Heart left ventricle (tissue), 16 donors: ENCODE measurements around the gene CUL3. TPM values are rescaled to one million over a fixed set of nuclear protein-coding genes. Genes with fewer than 3 reads are reported as not detected.
A peak's percentile ranks its signal among the peaks of the same experiment; 100 is the strongest.
"Not testable (repeated sequence)": the region's sequence is repeated elsewhere in the genome, so short reads cannot be mapped to it uniquely, and the experiment has no call there.

Source experiments
- ATAC-seq, 4 donors: fragments of 200-7000 bp; cut with Tn5 transposase; one replicate each; pipeline ENCODE4 v1.9.1; 2020 to 2022; ENCODE audit warnings: moderate library complexity in 4 of 4, mild to moderate bottlenecking in 3 of 4, moderate number of reproducible peaks in 1 of 4
- DNase-seq, 5 donors: peaks; one replicate each; pipeline ENCODE4 v3.0.0-alpha.2; 2020
- H3K27ac ChIP-seq, 12 donors: fragments of 200-600 bp; sonication (generic) in 4 of 12; one replicate each; pipeline versions ENCODE4 v1.5.0 to v1.8.0; 2016 to 2022; ENCODE audit warnings: mild to moderate bottlenecking in 2 of 12
- H3K27me3 ChIP-seq, 9 donors: fragments of 200-600 bp; sonication (generic) in 2 of 9; one replicate each; pipeline versions ENCODE4 v1.5.1 to v1.8.0; 2016 to 2022; ENCODE audit warnings: mild to moderate bottlenecking in 3 of 9
- H3K36me3 ChIP-seq, 9 donors: fragments of 200-600 bp; sonication (generic) in 2 of 9; one replicate each; pipeline versions ENCODE4 v1.5.0 to v1.8.0; 2018 to 2022; ENCODE audit warnings: mild to moderate bottlenecking in 2 of 9
- H3K4me1 ChIP-seq, 12 donors: fragments of 200-600 bp; sonication (generic) in 4 of 12; one replicate each; pipeline versions ENCODE4 v1.5.0 to v1.8.0; 2016 to 2022; ENCODE audit warnings: mild to moderate bottlenecking in 3 of 12
- H3K4me3 ChIP-seq, 12 donors: fragments of 200-600 bp; sonication (generic) in 4 of 12; one replicate each; pipeline versions ENCODE4 v1.5.0 to v1.8.0; 2017 to 2022; ENCODE audit warnings: mild to moderate bottlenecking in 9 of 12, moderate library complexity in 4 of 12
- H3K9me3 ChIP-seq, 12 donors: fragments of 200-600 bp; sonication (generic) in 4 of 12; one replicate each; pipeline versions ENCODE4 v1.5.0 to v1.8.0; 2016 to 2022; ENCODE audit warnings: mild to moderate bottlenecking in 1 of 12
- POLR2A ChIP-seq, 2 donors: fragments of 450-650 bp; IDR thresholded peaks; one replicate each; pipeline ENCODE4 v1.6.1; 2017; ENCODE audit warnings: antibody characterized with exemption in 2 of 2, mild to moderate bottlenecking in 2 of 2, moderate library complexity in 2 of 2
- WGBS, 4 donors: extraction: QIAGEN DNeasy Blood & Tissue Kit in 2 of 4; methylation state at CpG; one replicate each; pipeline versions ENCODE4 v1.1.5 to v1.1.7; 2013 to 2018; 5-methylcytosine and 5-hydroxymethylcytosine counted together
- intact Hi-C, 10 donors: fragments of 100-400 bp; cut with DNase I; formaldehyde crosslinking; loops; one replicate each; pipeline versions ENCODE4 v1.11.1 to v1.14.2; 2022
- polyA plus RNA-seq, 2 donors: library from polyadenylated mRNA; stranded (reverse); fragments of 200-250 nt; gene quantifications; one replicate each; pipeline ENCODE4 v1.2.3, GENCODE V29; 2013
- total RNA-seq, 9 donors: library from RNA; depleted of rRNA in 2 of 9; stranded (reverse); fragments of >200 nt in 2 of 9; fragmentation: NEBNext Ultra II Directional in 3 of 9; extraction: Animal tissue kit (Norgen Biotek cat#: 25700) in 3 of 9; gene quantifications; one replicate each; pipeline versions ENCODE4 v1.1.0 to v1.2.4, GENCODE V29; 2016 to 2023
- TF ChIP-seq, protein P1 (sequence below), 12 donors: fragments of 200-600 bp; sonication (generic) in 4 of 12; IDR thresholded peaks; one replicate each; pipeline versions ENCODE4 v1.5.0 to v1.8.0; 2018 to 2022; ENCODE audit warnings: antibody characterized with exemption in 12 of 12, mild to moderate bottlenecking in 5 of 12
- donor health status: ischemic (EF 13 %, LVEDD 7.1; RV severe dilation, severe dysfunction).
- donor health status: healthy with polysubstance abuse.
- donor health status: DM: no; HTN: yes; CAD: no.
- donor health status: DM: no; HTN: no; CAD: no.
- donor health status: ischemic (EF 25% LVEDD 6.9; RV normal size, moderate dysfunction).
- donor health status: ischemic (EF 25% LVEDD 5.7; RV mildly dilated, moderate dysfunction).
- donor health status: healthy.
- donor health status: DM: yes; HTN: yes; CAD: no.
- donor health status: ischemic (EF 35%, LVEDD 5.7; RV mildly dilated, moderate dysfunction).
- donor health status: nonischemic (EF 11% LVEDD 7.7; RV severe dilation, severe dysfunction).
- donor health status: DM: yes; HTN: yes; CAD: no.
- donor health status: PGD.
- donor health status: ischemic (EF 29% LVEDD 5.4; RV normal size, mild dysfunction).
- donor health status: nonischemic (EF 23%, LVEDD 6.1; RV moderate dilation, normal function).

CUL3 gene
- total and polyA plus RNA-seq, 11 donors, result 54.6 to 87.0 (median 72.4) TPM

DNA sequence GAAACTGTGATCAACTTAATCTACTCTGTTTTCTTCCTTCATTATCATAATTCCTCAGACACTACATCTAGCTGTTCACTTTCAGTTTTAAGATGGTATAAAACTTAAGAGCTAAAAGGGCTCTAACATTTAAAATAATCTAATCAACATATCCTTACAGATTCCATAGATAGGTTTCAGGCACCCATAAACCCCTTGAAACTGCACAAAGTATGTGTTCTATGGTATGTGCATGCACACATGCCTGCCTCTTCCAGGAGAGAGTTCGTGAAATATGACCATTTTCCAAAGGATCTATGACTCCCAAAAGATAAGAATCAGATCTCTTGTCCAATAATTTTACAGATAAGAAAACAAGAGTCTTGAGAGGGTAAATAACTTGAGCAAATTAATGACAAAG, 59.4 kb downstream of the CUL3 start:
- Histone ChIP-seq H3K36me3 (peaks cover 0 to 7% (median 0%) of the 10 kb centered on the region in 9 donors), H3K27me3 (no peaks in the 10 kb centered on the region), H3K27ac (no peak overlapping the region), H3K4me3 (no peak overlapping the region), H3K4me1 (peaks cover 0 to 82% (median 28%) of the 10 kb centered on the region in 12 donors), H3K9me3 (no peaks in the 10 kb centered on the region)
- 70 to 81% (median 74%) methylated on average over 1 of the region's 1 CpG for whole genome bisulfite sequencing, 4 donors
- intact Hi-C loops, result loop anchor here in 1 of 10 donors (10.0 kb wide), 1 partner anchor 59 kb away; the partner anchor contains the start of gene CUL3
- DNase-seq (no peak), ATAC-seq (no peak)
- TF ChIP-seq, protein P1, sequence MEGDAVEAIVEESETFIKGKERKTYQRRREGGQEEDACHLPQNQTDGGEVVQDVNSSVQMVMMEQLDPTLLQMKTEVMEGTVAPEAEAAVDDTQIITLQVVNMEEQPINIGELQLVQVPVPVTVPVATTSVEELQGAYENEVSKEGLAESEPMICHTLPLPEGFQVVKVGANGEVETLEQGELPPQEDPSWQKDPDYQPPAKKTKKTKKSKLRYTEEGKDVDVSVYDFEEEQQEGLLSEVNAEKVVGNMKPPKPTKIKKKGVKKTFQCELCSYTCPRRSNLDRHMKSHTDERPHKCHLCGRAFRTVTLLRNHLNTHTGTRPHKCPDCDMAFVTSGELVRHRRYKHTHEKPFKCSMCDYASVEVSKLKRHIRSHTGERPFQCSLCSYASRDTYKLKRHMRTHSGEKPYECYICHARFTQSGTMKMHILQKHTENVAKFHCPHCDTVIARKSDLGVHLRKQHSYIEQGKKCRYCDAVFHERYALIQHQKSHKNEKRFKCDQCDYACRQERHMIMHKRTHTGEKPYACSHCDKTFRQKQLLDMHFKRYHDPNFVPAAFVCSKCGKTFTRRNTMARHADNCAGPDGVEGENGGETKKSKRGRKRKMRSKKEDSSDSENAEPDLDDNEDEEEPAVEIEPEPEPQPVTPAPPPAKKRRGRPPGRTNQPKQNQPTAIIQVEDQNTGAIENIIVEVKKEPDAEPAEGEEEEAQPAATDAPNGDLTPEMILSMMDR (IDR thresholded peaks at IDR 0.05), result no peak
- no peak for TF ChIP-seq POLR2A (IDR thresholded peaks at IDR 0.05)

- no peak for ATAC-seq
- Histone ChIP-seq H3K27me3 (no peaks in the 10 kb centered on the region), H3K36me3 (peaks cover 0 to 2% (median 0%) of the 10 kb centered on the region in 9 donors), H3K27ac (no peak overlapping the region), H3K4me3 (no peak overlapping the region), H3K9me3 (no peaks in the 10 kb centered on the region), H3K4me1 (peaks cover 0 to 94% (median 33%) of the 10 kb centered on the region in 12 donors)
- intact Hi-C loops, result loop anchor here in 1 of 10 donors (10.0 kb wide), 1 partner anchor 60 kb away; the partner anchor contains the start of gene CUL3
- DNase-seq, result no peak
- 92 to 96% (median 94%) methylated on average over 2 of the region's 2 CpGs for WGBS, 4 donors
- no peak for TF ChIP-seq POLR2A (IDR thresholded peaks at IDR 0.05)
- TF ChIP-seq, protein P1 (IDR thresholded peaks at IDR 0.05), result no peak
Measured at GRCh38 chr2:224524657-224525056, 60.5 kb downstream of the CUL3 start.

GRCh38 chr2:224523626-224524577, 61.3 kb downstream of the CUL3 start:
- Histone ChIP-seq H3K4me3 (no peak overlapping the region), H3K4me1 (peaks cover 0 to 98% (median 38%) of the 10 kb centered on the region in 12 donors), H3K36me3 (no peaks in the 10 kb centered on the region), H3K27me3 (no peaks in the 10 kb centered on the region), H3K9me3 (no peaks in the 10 kb centered on the region), H3K27ac (peak overlapping the region in 1 of 12 donors; percentile 32)
- WGBS, 4 donors, result 62 to 77% (median 74%) methylated on average over 6 of the region's 6 CpGs
- ATAC-seq, result peak in 2 of 4 donors; percentile 8 to 24
- no peak for DNase-seq
- intact Hi-C loops, result loop anchor here in 1 of 10 donors (10.0 kb wide), 1 partner anchor 61 kb away; the partner anchor contains the start of gene CUL3
- no peak for TF ChIP-seq POLR2A (IDR thresholded peaks at IDR 0.05)
- TF ChIP-seq, protein P1 (IDR thresholded peaks at IDR 0.05), result no peak

DNA sequence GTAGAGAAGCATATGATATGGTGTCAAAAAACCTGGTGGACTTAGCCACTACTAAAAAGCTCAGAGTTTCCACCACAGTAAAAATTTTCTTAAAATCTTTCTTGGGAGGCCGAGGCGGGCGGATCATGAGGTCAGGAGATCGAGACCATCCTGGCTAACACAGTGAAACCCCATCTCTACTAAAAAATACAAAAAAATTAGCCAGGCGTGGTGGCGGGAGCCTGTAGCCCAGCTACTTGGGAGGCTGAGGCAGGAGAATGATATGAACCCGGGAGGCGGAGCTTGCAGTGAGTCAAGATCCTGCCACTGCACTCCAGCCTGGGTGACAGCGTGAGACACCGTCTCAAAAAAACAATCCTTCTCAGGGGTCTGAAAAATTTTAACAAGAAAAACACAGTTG, 62.7 kb downstream of the CUL3 start:
- Histone ChIP-seq H3K4me1 (peaks cover 0 to 98% (median 40%) of the 10 kb centered on the region in 12 donors), H3K27ac (peak overlapping the region in 1 of 12 donors; percentile 53)
- not testable (repeated sequence) for H3K4me3 ChIP-seq, H3K27me3 ChIP-seq, H3K36me3 ChIP-seq, H3K9me3 ChIP-seq, ATAC-seq, DNase-seq
- intact Hi-C loops, result loop anchor here in 1 of 10 donors (10.0 kb wide), 1 partner anchor 62 kb away; the partner anchor contains the start of gene CUL3
- WGBS, 4 donors, result 94 to 98% (median 97%) methylated on average over 10 of the region's 10 CpGs
